Suppressor macrophage treated with lipopolysaccharide for 4 hours (primary cell): Measurements from ENCODE around the gene LYZL2.
"Not testable (repeated sequence)": the region's sequence is repeated elsewhere in the genome, so short reads cannot be mapped to it uniquely, and the experiment has no call there.

ENCODE experiments used
- DNase-seq: peaks from one replicate; pipeline ENCODE4 v3.0.0-alpha.2; 2020

Gene LYZL2

DNA sequence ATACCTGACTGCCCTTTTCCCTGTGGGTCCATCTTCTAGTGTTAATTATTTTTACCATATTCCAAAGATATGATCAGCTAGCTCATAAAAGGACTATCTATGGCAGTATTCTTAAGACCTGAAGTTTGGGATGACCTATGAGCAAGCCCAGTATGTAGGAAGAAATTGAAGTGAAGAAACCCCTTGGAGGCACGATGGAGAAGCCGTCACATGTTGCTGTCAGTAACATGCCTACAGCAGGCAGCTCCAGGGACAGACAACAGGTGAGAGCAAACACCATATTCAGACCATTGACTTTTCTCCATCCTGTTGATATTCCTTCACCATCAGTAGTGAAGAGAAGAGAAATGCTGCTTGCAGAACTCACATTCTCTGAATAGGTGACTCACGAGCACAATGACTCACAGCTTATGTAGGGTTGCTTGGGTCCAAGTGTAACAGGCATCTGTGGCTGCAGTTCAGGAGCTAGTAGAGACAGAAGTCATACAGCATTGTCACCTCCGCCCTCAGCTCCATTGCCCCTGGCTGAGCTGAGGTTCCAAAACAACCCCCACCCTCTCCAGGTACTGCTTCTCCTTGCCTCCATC is 8.4 kb upstream of the LYZL2 start:
- peak; percentile 69 for DNase-seq

DNA sequence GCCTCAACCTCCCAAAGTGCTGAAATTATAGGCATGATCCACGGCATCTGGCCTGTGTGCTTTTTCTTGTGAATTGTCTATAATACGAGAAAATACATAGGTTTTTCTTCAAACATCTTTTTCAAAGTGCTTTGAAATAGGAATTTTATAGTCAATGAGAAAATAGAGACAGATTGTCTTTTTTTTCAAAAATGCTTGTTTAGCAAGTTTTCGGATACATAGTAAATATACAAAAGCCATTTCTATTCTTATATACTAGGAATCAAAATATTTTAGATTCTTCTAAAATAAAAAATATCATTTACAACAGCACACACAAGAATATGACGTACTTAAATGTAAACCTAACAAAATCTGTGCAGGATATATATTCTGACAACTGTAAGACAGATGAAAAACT is 1.6 kb upstream of the LYZL2 start:
- no peak for DNase-seq

DNA sequence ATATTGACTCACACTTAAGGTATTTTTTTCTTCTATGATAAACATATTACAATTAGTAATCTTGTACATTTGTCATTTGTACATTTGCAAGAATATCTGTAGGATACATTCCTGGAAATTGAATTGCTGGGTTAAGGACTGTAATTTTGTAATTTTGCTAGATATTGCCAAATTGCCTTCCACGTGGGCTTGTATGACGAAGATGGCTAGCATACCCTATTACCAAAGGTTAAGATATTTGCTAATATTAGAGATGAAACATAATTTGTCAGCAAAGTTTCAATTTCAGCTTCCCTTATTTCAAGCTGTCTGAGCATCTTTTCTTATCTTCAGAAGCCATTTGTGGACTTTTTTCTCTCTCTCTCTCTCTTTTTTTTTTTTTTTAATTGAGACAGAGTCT is 1.0 kb upstream of the LYZL2 start:
- peak; percentile 96 for DNase-seq

DNA sequence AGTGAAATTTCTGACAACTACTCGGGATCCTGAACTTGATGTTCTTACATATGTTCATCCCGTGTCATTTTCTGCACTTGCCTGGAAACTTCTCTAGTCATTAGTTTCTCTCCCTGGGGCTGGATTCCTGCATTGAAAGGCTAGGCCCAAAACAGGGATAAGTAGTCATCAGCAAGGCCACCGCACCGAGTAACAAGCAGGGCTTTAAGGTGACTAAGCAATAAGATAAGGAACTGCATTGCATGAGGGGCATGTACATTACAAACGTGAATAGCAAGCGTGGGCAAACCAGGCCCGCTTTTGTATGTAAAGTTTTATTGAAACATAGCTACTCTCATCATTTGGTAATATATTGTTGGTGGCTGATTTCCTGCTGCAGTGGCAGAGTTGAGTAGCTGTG is 977 bp downstream of the LYZL2 start:
- not testable (repeated sequence) for DNase-seq

DNA sequence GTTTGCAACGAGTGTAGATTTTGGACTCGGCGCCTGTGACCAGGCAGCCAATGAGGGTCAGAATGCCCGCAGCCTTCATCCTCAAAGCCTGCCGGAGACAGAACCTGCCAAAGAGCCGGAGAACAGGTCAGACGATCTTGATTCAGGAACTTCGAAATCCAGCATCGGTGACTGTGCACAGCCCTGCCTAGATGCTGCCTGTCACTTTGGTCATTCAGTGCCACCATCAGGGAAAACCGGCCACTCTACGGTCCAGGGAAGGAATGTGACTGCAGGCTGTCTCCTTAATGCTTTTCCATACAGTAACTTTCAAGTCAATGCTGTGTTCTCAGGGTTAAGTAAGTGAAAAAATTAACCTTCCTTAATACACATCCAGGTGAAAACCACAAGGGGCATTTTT is 2.7 kb downstream of the LYZL2 start:
- not testable (repeated sequence) for DNase-seq

DNA sequence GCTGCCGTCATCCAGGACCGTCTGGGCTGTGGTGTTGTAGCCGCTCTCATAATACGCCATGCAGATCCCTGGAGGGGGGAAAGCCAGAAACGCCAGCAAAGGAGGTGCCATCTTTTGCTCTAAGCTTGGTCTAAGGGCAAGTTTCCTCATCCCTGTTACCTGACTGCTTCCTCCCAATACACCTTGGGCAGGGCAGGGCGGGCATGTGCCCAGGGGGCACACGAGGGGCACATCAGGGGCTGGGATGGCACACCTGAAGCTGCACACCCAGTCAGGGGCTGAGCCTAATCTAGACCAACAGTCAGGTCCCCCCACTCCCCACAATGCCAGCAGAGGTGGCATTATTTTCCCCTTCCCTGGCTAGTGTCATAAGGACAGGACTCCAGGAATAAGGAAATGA is 3.4 kb downstream of the LYZL2 start:
- DNase-seq, result not testable (repeated sequence)

DNA sequence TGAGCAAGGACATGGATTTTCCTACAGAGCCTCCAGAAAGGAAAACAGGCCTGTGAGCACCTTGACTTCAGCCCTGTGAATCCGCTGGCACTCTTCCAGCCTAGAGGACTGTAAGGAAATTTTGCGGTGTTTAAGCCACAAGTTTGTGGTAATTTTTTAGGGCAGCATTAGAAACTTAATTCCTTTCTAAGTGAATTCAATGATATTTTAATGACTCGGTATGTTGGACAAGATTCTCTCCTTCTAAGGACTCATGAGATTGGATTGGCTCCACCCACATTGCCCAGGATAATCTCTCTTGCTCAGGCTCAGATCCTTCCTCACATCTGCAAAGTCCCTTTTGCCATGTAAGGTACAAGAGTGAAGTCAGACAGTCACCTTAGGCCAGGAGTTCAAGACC is 4.5 kb downstream of the LYZL2 start:
- DNase-seq, result no peak

DNA sequence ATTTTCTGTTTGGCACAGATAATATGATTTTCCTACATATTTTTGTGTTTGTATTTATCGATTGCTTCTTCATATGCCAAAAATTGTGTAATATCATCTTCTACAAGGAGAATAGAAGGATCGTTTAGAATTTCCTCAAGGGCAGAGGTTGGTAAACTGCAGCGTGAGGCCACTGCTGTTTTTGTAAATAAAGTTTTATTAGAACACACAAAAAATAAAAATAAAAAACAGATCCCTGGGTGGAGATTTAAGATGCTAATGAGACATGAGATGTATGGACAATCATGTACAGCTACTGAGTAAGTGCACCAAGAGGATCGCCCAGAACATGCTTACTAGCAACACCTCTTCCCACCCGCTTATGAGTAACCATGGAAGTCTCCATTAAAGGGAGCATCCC is 9.6 kb downstream of the LYZL2 start:
- DNase-seq, result no peak

DNA sequence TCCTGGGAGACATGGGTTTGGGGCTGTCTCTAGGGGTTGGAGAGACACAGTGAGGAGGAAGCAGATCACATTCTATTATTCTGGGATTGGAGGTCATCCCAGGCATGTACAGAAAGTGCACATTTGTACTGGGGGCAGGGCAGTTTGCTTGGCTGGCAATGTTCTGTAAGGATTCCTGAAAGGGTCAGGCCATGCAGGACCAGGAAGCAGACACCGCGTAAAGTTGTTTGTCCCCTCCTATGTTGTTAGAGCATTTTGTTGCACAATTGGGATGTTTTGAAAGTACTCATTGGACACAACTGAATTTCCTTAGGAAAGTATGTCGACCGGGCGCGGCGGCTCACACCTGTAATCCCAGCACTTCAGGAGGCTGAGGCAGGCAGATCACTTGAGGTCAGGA is 12.5 kb downstream of the LYZL2 start:
- DNase-seq, result no peak

DNA sequence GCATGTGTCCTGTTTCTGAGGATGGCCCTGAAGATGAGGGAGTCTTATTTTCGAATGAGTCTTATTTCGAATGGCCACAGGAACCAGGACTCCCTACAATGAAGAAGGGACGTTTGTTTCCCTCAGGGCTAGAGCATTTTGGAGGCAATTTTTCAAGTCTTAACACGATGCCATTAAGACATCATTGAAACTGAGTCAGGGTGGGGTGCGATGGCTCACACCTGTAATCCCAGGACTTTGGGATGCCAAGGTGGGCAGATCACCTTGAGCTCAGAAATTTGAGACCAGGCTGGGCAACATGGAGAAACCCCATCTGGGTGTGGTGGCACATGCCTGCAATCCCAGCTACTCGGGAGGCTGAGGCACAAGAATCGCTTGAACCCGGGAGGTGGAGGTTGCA is 18.5 kb downstream of the LYZL2 start:
- DNase-seq, result not testable (repeated sequence)

DNA sequence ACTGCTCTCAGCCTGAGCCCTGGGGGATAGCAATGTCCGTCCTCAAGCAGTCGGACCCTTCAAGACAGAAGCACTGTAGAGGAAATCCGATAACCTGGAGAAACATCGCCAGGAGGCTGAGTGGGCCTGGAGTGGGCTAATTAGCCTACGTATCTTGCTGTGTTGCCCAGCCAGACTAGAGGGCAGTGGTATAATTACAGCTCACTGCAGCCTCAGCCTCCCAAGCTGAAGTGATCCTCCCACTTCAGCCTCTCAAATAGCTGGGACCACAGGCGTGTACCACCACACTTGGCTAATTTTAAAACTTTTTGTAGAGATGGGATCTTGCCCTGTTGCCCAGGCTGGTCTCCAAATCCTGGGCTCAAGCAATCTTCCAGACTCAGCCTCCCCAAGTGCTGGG is 21.7 kb downstream of the LYZL2 start:
- DNase-seq, result no peak

DNA sequence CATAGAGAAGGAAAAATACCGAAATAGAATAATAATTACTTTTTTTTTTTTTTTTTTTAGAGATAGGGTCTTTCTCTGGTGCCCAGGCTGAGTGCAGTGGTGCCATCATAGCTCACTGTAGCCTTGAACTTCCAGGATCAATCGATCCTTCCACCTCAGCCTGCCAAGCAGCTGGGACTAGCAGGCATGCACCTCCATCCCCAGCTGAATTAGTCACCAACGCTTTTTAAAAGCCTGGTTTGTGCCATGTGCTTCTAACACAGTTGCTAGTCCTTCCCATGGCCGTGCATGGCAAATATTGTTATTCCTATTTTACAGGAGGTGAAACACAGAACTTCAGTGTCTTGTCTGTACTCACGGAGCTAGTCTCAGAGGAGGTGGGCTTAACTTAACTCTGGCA is 23.2 kb downstream of the LYZL2 start:
- no peak for DNase-seq

DNA sequence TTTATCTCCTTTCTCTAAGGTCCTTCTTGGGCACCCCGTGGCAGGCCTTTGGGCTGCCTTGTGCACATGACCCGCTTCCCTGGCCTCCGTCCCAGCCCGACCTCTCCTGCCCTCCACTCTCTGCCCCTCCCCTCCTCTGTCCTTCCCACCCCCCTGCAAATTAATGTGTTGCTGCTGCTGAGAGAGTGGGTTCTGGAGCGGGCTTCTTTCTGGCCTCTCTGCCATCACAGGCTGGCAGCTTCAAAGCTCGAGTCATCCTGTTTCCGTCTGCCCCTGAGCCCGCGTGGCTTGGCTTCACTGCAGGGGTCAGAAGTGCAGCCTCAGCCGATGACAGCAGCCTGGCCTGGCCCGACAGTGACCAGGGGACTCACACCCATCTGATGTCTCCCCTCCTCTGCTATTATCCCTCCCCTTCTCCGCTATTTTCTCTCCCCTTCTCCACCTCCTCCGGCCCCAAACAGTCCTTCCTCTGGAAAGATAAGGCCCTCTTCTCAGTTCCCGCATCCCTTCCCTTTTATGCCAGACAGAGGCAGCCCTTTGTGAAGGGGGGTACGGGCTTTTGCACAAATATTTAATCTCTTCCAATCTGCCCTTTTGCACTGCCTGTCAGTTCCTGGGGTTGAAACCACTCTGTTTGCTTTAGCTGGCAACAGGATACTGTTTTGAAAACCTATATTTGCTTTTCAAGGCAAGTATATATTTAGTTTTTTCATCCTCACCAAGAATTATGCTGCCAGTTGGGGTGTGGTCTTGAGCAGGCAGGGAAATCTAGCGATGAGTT is 24.0 kb downstream of the LYZL2 start:
- not testable (repeated sequence) for DNase-seq

DNA sequence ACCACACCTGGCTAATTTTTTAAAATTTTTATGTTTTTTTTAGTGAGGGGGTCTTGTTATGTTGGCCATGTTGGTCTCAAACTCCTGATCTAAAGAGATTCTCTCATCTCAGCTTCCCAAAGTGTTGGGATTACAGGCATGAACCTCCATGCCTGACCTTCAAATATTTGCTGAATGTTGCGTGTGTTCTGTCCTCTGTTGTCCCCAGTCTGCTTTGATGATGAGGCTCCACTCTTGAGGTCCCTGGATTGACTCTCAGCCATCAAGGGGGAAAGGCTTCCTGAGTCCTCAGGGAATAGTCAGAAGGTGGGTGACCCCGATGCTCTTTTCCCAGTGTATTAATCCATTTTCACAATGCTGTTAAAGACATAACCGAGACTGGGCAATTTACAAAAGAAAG is 26.0 kb downstream of the LYZL2 start:
- no peak for DNase-seq

DNA sequence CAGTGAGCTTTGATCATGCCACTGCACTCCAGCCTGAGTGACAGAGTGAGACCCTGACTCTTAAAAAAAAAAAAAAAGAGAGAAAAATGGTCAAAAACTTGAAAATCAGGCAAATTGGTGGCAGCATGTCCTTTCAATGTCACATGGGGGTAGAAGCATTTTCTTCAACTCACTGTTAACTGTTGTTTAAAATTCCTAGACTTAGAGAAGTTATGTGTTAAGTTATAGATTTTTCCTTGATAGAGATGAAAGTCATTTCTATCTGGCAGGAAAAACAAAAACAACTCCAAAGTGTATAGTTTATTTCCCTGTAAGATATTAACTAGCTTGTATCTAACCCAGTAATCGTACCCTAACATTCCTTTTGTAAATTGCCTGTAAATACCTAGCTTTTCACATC is 26.8 kb downstream of the LYZL2 start:
- no peak for DNase-seq

DNA sequence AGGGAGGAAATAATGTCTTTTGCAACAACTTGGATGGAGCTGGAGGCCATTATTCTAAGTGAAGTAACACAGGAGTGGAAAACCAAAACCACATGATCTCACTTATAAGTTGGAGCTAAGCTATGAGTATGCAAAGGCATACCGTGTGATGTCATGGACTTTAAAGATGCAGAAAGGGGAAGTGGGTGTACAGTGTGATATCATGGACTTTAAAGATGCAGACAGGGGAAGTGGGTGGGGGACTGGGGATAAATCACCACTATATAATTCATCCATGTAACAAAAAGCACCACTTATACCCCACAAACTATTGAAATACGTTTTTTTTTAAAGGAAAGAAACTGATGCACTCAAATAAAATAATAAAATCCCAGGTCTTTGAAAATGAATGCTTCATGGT is 29.5 kb downstream of the LYZL2 start:
- peak; percentile 91 for DNase-seq

DNA sequence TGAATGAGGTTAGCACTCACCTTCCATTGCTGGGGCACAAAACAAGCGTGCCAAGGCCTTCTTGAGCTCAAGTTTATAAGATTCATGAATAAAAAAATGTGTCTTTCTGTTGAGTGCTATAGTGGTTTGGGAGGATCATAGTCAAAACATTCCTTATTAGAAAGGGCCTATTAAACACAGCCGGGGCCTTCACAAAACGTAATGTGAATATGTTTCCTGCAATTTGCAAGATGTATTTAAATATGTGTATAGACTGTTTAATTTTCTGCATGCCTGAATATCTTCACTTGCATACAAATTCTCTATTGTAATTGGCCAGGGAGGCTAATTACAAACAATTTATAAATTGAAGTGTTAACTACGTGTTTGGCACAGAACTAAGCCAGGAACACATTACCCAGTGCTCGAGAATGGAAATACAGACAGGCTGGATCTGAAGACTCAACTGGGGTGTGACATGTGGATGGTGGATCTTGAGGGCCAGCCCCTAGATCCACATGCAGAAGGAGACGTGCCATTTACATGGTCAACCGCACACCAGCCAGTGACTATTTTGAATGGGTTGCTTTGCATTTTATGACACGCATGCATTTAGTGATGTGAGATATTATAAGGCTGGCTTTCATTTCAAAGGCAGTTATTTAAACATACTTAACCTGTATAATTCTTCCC is 31.3 kb downstream of the LYZL2 start:
- no peak for DNase-seq

DNA sequence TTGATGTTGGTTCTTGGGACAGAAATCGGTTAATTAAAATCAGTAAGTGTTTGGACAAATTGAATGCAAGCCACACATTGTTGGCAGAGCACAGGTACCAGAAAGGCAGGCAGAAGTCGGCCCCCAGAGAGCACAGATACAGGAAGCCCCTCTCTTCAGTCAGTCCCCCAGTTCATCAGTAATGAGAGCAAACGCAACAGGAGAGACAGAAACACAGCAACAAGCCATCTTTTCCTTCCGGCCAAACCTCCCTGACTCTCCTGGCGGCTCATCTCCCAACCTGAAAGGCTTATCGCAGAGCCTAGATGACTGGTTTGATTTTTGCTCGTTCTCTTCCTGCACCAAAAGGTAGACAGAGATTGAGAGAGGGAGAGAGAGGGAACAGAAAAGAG is 32.1 kb downstream of the LYZL2 start:
- DNase-seq, result not testable (repeated sequence)

DNA sequence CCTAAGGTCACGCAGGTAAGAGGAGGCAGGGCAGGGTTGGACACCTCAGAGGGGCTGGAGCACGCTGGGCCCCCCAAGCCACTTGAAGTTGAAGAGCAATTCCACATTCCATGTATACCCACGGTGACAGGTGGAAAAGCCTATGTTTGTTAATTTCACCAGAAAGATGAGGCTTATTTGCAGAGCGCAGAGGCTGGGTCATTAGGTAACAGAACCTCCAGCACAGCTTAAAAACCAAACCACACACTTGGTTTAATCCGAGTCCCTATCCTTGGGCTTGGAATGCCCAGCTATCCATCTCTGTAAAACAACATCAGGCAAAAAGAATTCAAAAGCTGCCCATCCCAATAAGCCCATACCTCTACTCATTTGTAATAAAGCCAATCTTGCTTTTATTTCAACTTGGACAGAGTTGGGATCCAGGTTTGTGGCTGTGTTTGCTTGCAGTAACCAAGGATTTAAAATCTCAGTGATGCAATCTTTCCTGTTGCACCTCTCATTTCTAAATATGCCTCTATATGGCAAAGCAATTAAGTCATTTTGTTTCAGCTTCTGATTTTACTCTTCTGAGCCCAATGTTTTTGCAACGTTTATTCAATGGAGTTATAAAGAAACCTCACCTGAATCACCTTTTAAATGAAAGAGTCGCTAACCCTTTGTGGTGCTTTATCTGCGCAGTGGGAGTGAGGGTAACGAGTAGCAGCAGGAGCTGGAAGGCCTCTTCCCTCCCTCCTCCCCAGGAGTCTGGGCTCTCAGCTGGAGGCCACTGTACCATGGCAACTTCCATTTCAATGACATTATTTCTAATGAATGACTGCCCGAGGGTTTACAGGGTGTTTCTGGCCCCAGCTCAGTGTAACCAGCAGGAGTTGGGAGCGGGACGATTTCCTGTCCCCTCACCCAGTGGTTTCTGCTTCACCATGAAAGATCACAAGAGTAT is 32.8 kb downstream of the LYZL2 start:
- DNase-seq, result not testable (repeated sequence)

DNA sequence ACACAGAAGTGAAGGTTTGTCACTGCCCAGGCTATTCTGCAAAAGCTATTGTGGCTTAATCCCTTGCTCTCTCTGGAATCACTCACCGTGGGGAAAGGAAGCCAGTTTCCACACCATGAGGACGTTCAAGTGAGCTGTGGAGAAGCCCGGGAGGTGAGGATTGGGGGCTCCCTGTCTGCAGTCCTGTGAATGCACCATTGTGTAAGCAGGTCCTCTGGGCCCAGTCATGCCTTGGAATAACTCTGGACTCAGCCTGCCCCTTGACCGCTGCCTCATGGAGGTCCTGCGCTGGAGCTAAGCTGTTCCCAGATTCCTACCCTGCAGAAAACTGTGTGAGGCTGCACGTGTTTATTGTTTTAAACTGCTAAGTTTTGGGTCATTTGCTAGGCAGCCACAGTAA is 33.5 kb downstream of the LYZL2 start:
- no peak for DNase-seq

DNA sequence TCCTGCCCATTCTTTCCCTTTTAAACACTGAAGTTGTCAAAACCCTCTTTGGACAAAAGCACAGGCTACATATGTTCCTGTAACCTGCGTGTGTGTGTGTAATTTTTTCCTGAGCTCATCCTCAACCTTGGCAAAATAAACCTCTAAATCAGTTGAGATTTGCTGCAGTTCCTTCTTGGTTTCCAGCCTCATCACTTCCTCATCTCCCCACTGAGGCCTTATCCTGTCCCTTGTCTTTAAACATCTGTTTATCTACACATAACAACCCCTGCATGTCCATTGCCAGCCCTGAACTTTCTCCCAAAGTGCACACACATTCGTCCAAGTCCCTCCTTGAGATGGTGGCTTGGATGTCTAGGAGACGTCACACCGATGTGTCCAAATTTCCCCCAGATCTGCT is 35.5 kb downstream of the LYZL2 start:
- DNase-seq, result no peak

DNA sequence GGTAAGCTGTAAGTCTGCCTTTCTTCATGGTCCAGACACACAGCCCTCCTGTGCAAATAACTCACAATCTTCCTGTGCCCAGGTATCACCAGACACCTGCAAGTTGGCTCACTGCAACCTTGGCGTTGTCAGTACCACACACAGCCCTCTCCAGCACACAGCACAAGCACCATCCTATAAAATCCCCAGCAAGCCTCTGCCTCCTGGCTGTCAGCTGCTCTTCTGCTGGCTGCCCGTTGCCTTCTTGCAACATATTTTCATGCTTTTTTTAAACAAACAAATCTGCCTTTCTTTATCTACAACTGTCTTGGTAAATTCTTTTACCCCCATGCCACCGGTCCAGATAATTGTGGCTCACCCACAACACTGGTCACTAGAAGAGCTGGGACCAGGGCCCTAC is 36.8 kb downstream of the LYZL2 start:
- not testable (repeated sequence) for DNase-seq

DNA sequence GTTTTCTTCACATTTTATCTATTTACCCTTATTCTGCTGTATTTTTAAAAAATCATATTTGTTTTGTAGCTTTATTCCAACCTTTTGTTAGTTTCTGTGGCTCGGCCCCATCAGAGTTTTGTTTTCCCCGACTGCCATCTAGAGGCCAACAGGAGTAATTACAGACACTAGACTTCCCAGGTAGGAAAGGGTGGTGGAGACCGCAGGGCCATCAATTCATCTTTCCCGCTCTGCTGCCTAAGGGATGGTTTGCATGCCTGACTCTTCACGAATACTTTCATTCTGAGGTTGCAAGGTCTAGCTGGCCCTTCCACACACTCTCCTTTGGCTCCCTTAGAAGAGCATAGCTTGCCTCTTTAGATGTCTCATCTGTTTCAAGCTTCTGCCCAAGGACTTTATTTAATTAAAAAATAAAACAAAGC is 38.3 kb downstream of the LYZL2 start:
- peak; percentile 73 for DNase-seq
